Muscle of leg (tissue), 11 donors: ENCODE data around the gene PREB. TPM values are rescaled to one million over a fixed set of nuclear protein-coding genes. Genes with fewer than 3 reads are reported as not detected.
A peak's percentile ranks its signal among the peaks of the same experiment; 100 is the strongest.

ENCODE experiments used
- DNase-seq: peaks from one replicate; pipeline ENCODE4 v3.0.0; 2013
- H3K27ac ChIP-seq: one replicate; pipeline ENCODE4 v1.5.1; 2013; ENCODE audit warnings: mild to moderate bottlenecking, low read length, control low read depth
- H3K27me3 ChIP-seq: one replicate; pipeline ENCODE4 v1.6.1; 2013; ENCODE audit warnings: low read length; ENCODE audit not compliant: control insufficient read depth, insufficient read depth
- H3K36me3 ChIP-seq: one replicate; pipeline ENCODE4 v1.6.1; 2013; ENCODE audit warnings: low read length; ENCODE audit not compliant: control insufficient read depth, insufficient read depth
- H3K4me1 ChIP-seq: one replicate; pipeline ENCODE4 v1.6.1; 2013; ENCODE audit warnings: low read length; ENCODE audit not compliant: control insufficient read depth, insufficient read depth
- H3K4me3 ChIP-seq: one replicate; pipeline ENCODE4 v1.5.1; 2013; ENCODE audit warnings: low read length, control low read depth
- H3K9me3 ChIP-seq: replicated peaks from 2 replicates; pipeline ENCODE4 v1.6.1; 2013; ENCODE audit warnings: low read depth, low read length; ENCODE audit not compliant: control insufficient read depth
- WGBS: methylation state at CpG from one replicate; pipeline ENCODE4 v1.1.5; 2013; ENCODE audit warnings: missing lambda C conversion rate; ENCODE audit not compliant: insufficient coverage; 5-methylcytosine and 5-hydroxymethylcytosine counted together
- polyA plus RNA-seq, 8 donors: library from polyadenylated mRNA; unstranded; fragments of 120-200 nt; gene quantifications; one replicate each; pipeline versions ENCODE4 v1.2.1 to v1.2.3, GENCODE V29; 2013; ENCODE audit warnings: inconsistent platforms in 1 of 8, low replicate concordance in 1 of 8; ENCODE audit not compliant: insufficient read length in 8 of 8, insufficient read depth in 1 of 8
- total RNA-seq: library from RNA; stranded (reverse); fragments of 120-200 nt; gene quantifications from one replicate; pipeline ENCODE4 v1.2.4, GENCODE V29; 2013

Gene PREB
- total and polyA plus RNA-seq, 9 donors: 26.9 to 38.9 (median 35.9) TPM

DNA sequence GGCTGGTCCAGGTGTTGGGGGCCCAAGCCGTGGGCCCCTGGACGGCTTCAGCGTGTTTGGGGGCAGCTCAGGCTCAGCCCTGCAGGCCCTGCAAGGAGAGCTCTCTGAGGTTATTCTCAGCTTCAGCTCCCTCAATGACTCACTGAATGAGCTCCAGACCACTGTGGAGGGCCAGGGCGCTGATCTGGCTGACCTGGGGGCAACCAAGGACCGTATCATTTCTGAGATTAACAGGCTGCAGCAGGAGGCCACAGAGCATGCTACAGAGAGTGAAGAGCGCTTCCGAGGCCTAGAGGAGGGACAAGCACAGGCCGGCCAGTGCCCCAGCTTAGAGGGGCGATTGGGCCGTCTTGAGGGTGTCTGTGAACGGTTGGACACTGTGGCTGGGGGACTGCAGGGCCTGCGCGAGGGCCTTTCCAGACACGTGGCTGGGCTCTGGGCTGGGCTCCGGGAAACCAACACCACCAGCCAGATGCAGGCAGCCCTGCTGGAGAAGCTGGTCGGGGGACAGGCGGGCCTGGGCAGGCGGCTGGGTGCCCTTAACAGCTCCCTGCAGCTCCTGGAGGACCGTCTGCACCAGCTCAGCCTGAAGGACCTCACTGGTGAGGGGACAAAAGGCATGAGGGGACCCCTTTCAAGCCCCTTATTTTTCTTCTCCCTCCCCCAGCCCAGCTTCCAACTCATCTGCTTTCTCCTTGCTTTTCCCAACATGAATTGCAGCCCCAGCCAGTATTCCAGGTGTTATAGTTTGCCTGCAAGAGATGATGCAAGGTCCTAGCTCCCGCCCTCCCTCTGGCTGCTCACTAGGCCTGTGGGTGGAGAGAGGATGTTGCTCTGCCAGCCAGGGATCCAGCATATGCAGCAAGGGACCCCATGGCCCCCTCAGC, 50.8 kb downstream of the PREB start:
- H3K36me3 ChIP-seq: peaks cover 14% of the 10 kb centered on the region
- DNase-seq: no peak
- no peaks in the 10 kb centered on the region for H3K9me3 ChIP-seq
- 77% methylated on average over 18 of the region's 20 CpGs for WGBS
- peaks cover 4% of the 10 kb centered on the region for H3K27me3 ChIP-seq
- peaks cover 79% of the 10 kb centered on the region for H3K4me1 ChIP-seq
- no peak overlapping the region for H3K4me3 ChIP-seq
- peak overlapping the region; percentile 83 for H3K27ac ChIP-seq

DNA sequence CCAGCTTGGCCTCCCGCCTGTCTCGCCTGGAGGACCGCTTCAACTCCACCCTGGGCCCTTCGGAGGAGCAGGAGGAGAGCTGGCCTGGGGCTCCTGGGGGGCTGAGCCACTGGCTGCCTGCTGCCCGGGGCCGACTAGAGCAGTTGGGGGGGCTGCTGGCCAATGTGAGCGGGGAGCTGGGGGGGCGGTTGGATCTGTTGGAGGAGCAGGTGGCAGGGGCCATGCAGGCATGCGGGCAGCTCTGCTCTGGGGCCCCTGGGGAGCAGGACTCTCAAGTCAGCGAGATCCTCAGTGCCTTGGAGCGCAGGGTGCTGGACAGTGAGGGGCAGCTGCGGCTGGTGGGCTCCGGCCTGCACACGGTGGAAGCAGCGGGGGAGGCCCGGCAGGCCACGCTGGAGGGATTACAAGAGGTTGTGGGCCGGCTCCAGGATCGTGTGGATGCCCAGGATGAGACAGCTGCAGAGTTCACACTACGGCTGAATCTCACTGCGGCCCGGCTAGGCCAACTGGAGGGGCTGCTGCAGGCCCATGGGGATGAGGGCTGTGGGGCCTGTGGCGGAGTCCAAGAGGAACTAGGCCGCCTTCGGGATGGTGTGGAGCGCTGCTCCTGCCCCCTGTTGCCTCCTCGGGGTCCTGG, 51.5 kb downstream of the PREB start:
- peaks cover 83% of the 10 kb centered on the region for H3K4me1 ChIP-seq
- no peak overlapping the region for H3K4me3 ChIP-seq
- peak; percentile 71 for DNase-seq
- 61% methylated on average over 26 of the region's 27 CpGs for WGBS
- peaks cover 14% of the 10 kb centered on the region for H3K36me3 ChIP-seq
- H3K27me3 ChIP-seq: peaks cover 4% of the 10 kb centered on the region
- no peaks in the 10 kb centered on the region for H3K9me3 ChIP-seq
- H3K27ac ChIP-seq: peak overlapping the region; percentile 83

DNA sequence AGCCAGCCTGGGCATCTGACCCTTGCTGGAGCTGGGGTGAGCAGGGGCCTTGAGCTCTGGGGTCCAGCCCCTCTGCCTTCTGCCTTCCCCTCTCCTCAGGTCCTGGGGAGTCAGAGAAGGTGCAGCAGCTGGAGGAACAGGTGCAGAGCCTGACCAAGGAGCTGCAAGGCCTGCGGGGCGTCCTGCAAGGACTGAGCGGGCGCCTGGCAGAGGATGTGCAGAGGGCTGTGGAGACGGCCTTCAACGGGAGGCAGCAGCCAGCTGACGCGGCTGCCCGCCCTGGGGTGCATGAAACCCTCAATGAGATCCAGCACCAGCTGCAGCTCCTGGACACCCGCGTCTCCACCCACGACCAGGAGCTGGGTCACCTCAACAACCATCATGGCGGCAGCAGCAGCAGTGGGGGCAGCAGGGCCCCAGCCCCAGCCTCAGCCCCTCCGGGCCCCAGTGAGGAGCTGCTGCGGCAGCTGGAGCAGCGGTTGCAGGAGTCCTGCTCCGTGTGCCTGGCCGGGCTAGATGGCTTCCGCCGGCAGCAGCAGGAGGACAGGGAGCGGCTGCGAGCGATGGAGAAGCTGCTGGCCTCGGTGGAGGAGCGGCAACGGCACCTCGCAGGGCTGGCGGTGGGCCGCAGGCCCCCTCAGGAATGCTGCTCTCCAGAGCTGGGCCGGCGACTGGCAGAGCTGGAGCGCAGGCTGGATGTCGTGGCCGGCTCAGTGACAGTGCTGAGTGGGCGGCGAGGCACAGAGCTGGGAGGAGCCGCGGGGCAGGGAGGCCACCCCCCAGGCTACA, 52.3 kb downstream of the PREB start:
- Histone ChIP-seq H3K9me3 (no peaks in the 10 kb centered on the region), H3K4me3 (no peak overlapping the region), H3K4me1 (peaks cover 86% of the 10 kb centered on the region), H3K27me3 (peaks cover 1% of the 10 kb centered on the region), H3K27ac (peak overlapping the region; percentile 83), H3K36me3 (peaks cover 14% of the 10 kb centered on the region)
- no peak for DNase-seq
- WGBS: 76% methylated on average over 38 of the region's 38 CpGs

Other genes with a start within 250 kb of the PREB start
- gene MAPRE3, start 164.0 kb downstream of the PREB start, total RNA-seq: 7.8 TPM
- 10 to 100 TPM; 21.8 to 45.7 (median 28.4) TPM for gene MAPRE3, start 164.0 kb downstream of the PREB start, polyA plus RNA-seq
- 31.3 TPM for gene TMEM214, start 101.7 kb downstream of the PREB start, total RNA-seq
- gene TMEM214, start 101.7 kb downstream of the PREB start, polyA plus RNA-seq: 10 to 100 TPM; 60.9 to 78.4 (median 69.2) TPM
- gene AGBL5, start 83.0 kb downstream of the PREB start, total RNA-seq: 12.4 TPM
- 10 to 100 TPM; 16.8 to 22.6 (median 20.5) TPM for gene AGBL5, start 83.0 kb downstream of the PREB start, polyA plus RNA-seq
- 376 TPM for gene OST4, start 63.0 kb downstream of the PREB start, total RNA-seq
- gene OST4, start 63.0 kb downstream of the PREB start, polyA plus RNA-seq: 100 to 1,000 TPM; 216 to 304 (median 252) TPM
- 76.9 TPM for gene EMILIN1, start 56.0 kb downstream of the PREB start, total RNA-seq
- 100 to 1,000 TPM in 6 of 8 donors, 10 to 100 TPM in 2; 66.4 to 146 (median 113) TPM for gene EMILIN1, start 56.0 kb downstream of the PREB start, polyA plus RNA-seq
- gene KHK, start 47.9 kb downstream of the PREB start, total RNA-seq: 1.5 TPM
- gene KHK, start 47.9 kb downstream of the PREB start, polyA plus RNA-seq: 10 to 100 TPM in 1 of 8 donors, 1 to 10 TPM in 7; 1.8 to 11.4 (median 2.3) TPM
- gene CGREF1, start 15.5 kb downstream of the PREB start, total RNA-seq: 6.7 TPM
- gene CGREF1, start 15.5 kb downstream of the PREB start, polyA plus RNA-seq: 1 to 10 TPM in 7 of 8 donors, under 1 TPM in 1; 0.76 to 6.2 (median 1.9) TPM
- gene ABHD1, start 10.8 kb downstream of the PREB start, total RNA-seq: 0.09 TPM
- gene ABHD1, start 10.8 kb downstream of the PREB start, polyA plus RNA-seq: under 1 TPM; 0.04 to 0.45 (median 0.25) TPM
- not detected for gene PRR30, start 4.8 kb upstream of the PREB start, total RNA-seq
- gene PRR30, start 4.8 kb upstream of the PREB start, polyA plus RNA-seq: not detected
- 0.35 TPM for gene TCF23, start 14.4 kb upstream of the PREB start, total RNA-seq
- gene TCF23, start 14.4 kb upstream of the PREB start, polyA plus RNA-seq: under 1 TPM; 0.09 to 0.39 (median 0.29) TPM
- 121 TPM for gene ATRAID, start 77.4 kb upstream of the PREB start, total RNA-seq
- 100 to 1,000 TPM in 1 of 8 donors, 10 to 100 TPM in 7; 84.5 to 114 (median 93.0) TPM for gene ATRAID, start 77.4 kb upstream of the PREB start, polyA plus RNA-seq
- gene SLC5A6, start 77.6 kb upstream of the PREB start, total RNA-seq: 11.4 TPM
- 10 to 100 TPM; 16.8 to 25.5 (median 19.8) TPM for gene SLC5A6, start 77.6 kb upstream of the PREB start, polyA plus RNA-seq
- 16.9 TPM for gene CAD, start 82.7 kb upstream of the PREB start, total RNA-seq
- gene CAD, start 82.7 kb upstream of the PREB start, polyA plus RNA-seq: 10 to 100 TPM; 25.9 to 40.7 (median 33.1) TPM
- 0.18 TPM for gene SLC30A3, start 128.4 kb upstream of the PREB start, total RNA-seq
- gene SLC30A3, start 128.4 kb upstream of the PREB start, polyA plus RNA-seq: under 1 TPM; 0.22 to 0.99 (median 0.69) TPM
- not detected for gene DNAJC5G, start 140.8 kb upstream of the PREB start, total RNA-seq
- gene DNAJC5G, start 140.8 kb upstream of the PREB start, polyA plus RNA-seq: under 1 TPM in 3 of 8 donors, not detected in 5; 0.19 to 0.23 (median 0.19) TPM
- 56.0 TPM for gene TRIM54, start 147.8 kb upstream of the PREB start, total RNA-seq
- gene TRIM54, start 147.8 kb upstream of the PREB start, polyA plus RNA-seq: 100 to 1,000 TPM in 2 of 8 donors, 10 to 100 TPM in 6; 45.5 to 106 (median 78.4) TPM
- gene UCN, start 173.8 kb upstream of the PREB start, total RNA-seq: 1.1 TPM
- gene UCN, start 173.8 kb upstream of the PREB start, polyA plus RNA-seq: 1 to 10 TPM in 6 of 8 donors, under 1 TPM in 2; 0.76 to 2.4 (median 1.4) TPM
- gene MPV17, start 188.5 kb upstream of the PREB start, total RNA-seq: 45.7 TPM
- 10 to 100 TPM; 39.0 to 58.3 (median 46.7) TPM for gene MPV17, start 188.5 kb upstream of the PREB start, polyA plus RNA-seq
- 22.3 TPM for gene GTF3C2, start 222.1 kb upstream of the PREB start, total RNA-seq
- gene GTF3C2, start 222.1 kb upstream of the PREB start, polyA plus RNA-seq: 10 to 100 TPM; 28.7 to 38.7 (median 31.6) TPM
- 22.5 TPM for gene EIF2B4, start 235.7 kb upstream of the PREB start, total RNA-seq
- gene EIF2B4, start 235.7 kb upstream of the PREB start, polyA plus RNA-seq: 10 to 100 TPM; 28.4 to 37.7 (median 32.9) TPM
- gene SNX17, start 236.0 kb upstream of the PREB start, total RNA-seq: 71.2 TPM
- gene SNX17, start 236.0 kb upstream of the PREB start, polyA plus RNA-seq: 10 to 100 TPM; 71.6 to 87.1 (median 80.7) TPM
- gene ZNF513, start 246.1 kb upstream of the PREB start, total RNA-seq: 7.3 TPM
- gene ZNF513, start 246.1 kb upstream of the PREB start, polyA plus RNA-seq: 10 to 100 TPM; 11.5 to 19.0 (median 14.0) TPM